ENCODE data around the gene RPTOR.
A peak's percentile ranks its signal among the peaks of the same experiment; 100 is the strongest.

RPTOR gene

GRCh38 chr17:80851277-80851925 is 306.8 kb downstream of the RPTOR start:
- TF ChIP-seq, protein P1, sequence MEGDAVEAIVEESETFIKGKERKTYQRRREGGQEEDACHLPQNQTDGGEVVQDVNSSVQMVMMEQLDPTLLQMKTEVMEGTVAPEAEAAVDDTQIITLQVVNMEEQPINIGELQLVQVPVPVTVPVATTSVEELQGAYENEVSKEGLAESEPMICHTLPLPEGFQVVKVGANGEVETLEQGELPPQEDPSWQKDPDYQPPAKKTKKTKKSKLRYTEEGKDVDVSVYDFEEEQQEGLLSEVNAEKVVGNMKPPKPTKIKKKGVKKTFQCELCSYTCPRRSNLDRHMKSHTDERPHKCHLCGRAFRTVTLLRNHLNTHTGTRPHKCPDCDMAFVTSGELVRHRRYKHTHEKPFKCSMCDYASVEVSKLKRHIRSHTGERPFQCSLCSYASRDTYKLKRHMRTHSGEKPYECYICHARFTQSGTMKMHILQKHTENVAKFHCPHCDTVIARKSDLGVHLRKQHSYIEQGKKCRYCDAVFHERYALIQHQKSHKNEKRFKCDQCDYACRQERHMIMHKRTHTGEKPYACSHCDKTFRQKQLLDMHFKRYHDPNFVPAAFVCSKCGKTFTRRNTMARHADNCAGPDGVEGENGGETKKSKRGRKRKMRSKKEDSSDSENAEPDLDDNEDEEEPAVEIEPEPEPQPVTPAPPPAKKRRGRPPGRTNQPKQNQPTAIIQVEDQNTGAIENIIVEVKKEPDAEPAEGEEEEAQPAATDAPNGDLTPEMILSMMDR (IDR thresholded peaks at IDR 0.05; ENCODE audit: control insufficient read depth, insufficient read depth, low read depth, low read length, missing control alignments), result no peak
- H3K4me3 ChIP-seq (ENCODE audit: control insufficient read depth, low read depth, low read length), result no peak overlapping the region
- no peak for DNase-seq (ENCODE audit: low read depth)

- H3K4me3 ChIP-seq (ENCODE audit: control insufficient read depth, low read depth, low read length), result no peak overlapping the region
- no peak for DNase-seq (ENCODE audit: low read depth)
- TF ChIP-seq, protein P1 (IDR thresholded peaks at IDR 0.05; ENCODE audit: control insufficient read depth, insufficient read depth, low read depth, low read length, missing control alignments), result no peak
Measured at GRCh38 chr17:80852476-80853015, 307.9 kb downstream of the RPTOR start.

DNA sequence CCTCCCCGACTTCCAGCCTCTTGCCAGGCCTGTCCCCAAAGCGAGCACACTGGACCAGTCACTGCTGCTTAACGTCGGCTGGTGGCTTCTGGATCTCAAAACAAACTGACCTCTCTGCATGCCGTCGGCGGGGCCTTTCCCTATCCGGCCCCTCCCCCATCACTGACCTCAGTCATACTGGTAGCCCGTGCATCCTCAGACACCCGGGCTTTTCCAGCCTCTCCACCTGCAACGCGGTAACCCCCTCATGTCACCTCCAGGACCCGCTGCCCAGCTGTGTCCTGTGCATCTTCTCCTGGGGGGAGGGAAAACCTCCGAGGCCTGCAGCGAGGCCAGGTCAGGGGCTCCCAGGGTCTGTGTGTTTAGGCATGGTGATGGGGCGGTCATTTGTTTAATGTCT is 308.4 kb downstream of the RPTOR start:
- H3K4me3 ChIP-seq (ENCODE audit: control insufficient read depth, low read depth, low read length), result no peak overlapping the region
- DNase-seq (ENCODE audit: low read depth), result no peak

GRCh38 chr17:80854220-80854619 is 309.6 kb downstream of the RPTOR start:
- no peak overlapping the region for H3K4me3 ChIP-seq (ENCODE audit: control insufficient read depth, low read depth, low read length)
- TF ChIP-seq, protein P1 (IDR thresholded peaks at IDR 0.05; ENCODE audit: control insufficient read depth, insufficient read depth, low read depth, low read length, missing control alignments), result no peak
- no peak for DNase-seq (ENCODE audit: low read depth)

More for the DNA sequence above, 308.4 kb downstream of the RPTOR start:
- TF ChIP-seq, protein P1 (IDR thresholded peaks at IDR 0.05; ENCODE audit: control insufficient read depth, insufficient read depth, low read depth, low read length, missing control alignments), result no peak

GRCh38 chr17:80855196-80855947 is 310.7 kb downstream of the RPTOR start:
- TF ChIP-seq, protein P1 (IDR thresholded peaks at IDR 0.05; ENCODE audit: control insufficient read depth, insufficient read depth, low read depth, low read length, missing control alignments), result no peak
- no peak for DNase-seq (ENCODE audit: low read depth)
- no peak overlapping the region for H3K4me3 ChIP-seq (ENCODE audit: control insufficient read depth, low read depth, low read length)

GRCh38 chr17:80855948-80856862 is 311.6 kb downstream of the RPTOR start:
- TF ChIP-seq, protein P1 (IDR thresholded peaks at IDR 0.05; ENCODE audit: control insufficient read depth, insufficient read depth, low read depth, low read length, missing control alignments), result no peak
- no peak overlapping the region for H3K4me3 ChIP-seq (ENCODE audit: control insufficient read depth, low read depth, low read length)
- DNase-seq (ENCODE audit: low read depth), result peak; percentile 98
